DOHH2 (cell line): Measurements from ENCODE around the gene GGT1.

Source experiments
- H3F3A ChIP-seq: fragments of 200-600 bp; sonication (generic), shearing (Covaris generic); 2 replicates; pipeline ENCODE4 v1.6.0; 2016; ENCODE audit warnings: antibody characterized with exemption, mild to moderate bottlenecking; ENCODE audit not compliant: control insufficient read depth, insufficient read depth
- H3K27ac ChIP-seq: fragments of 200-600 bp; sonication (generic); 2 replicates; pipeline ENCODE4 v1.5.1; 2014; ENCODE audit warnings: low read depth, mild to moderate bottlenecking, low read length, moderate library complexity
- H3K27me3 ChIP-seq: fragments of 200-600 bp; sonication (generic); 2 replicates; pipeline ENCODE4 v1.6.1; 2014; ENCODE audit warnings: mild to moderate bottlenecking, low read length, mixed read lengths; ENCODE audit not compliant: control insufficient read depth
- H3K36me3 ChIP-seq: fragments of 200-600 bp; sonication (generic); 2 replicates; pipeline ENCODE4 v1.6.1; 2014; ENCODE audit warnings: mild to moderate bottlenecking, low read length, moderate library complexity, mixed read lengths; ENCODE audit not compliant: control insufficient read depth
- H3K4me1 ChIP-seq: fragments of 200-600 bp; sonication (generic); 2 replicates; pipeline ENCODE4 v1.6.1; 2014; ENCODE audit warnings: mild to moderate bottlenecking, low read length, mixed read lengths; ENCODE audit not compliant: control insufficient read depth
- H3K4me2 ChIP-seq: fragments of 200-600 bp; sonication (generic); 2 replicates; pipeline ENCODE4 v1.6.0; 2014; ENCODE audit warnings: mild to moderate bottlenecking, low read length, moderate library complexity
- H3K4me3 ChIP-seq: fragments of 200-600 bp; sonication (generic); 2 replicates; pipeline ENCODE4 v1.5.1; 2014; ENCODE audit warnings: mild to moderate bottlenecking, low read length, mixed read lengths
- H3K79me2 ChIP-seq: fragments of 200-600 bp; sonication (generic); 2 replicates; pipeline ENCODE4 v1.6.1; 2014; ENCODE audit warnings: mild to moderate bottlenecking, low read length, mixed read lengths; ENCODE audit not compliant: control insufficient read depth
- H3K9me2 ChIP-seq: fragments of 200-600 bp; sonication (generic); replicated peaks from 2 replicates; pipeline ENCODE4 v1.6.1; 2014; ENCODE audit warnings: mild to moderate bottlenecking, low read length, mixed read lengths; ENCODE audit not compliant: control insufficient read depth
- H3K9me3 ChIP-seq: fragments of 200-600 bp; sonication (generic); 2 replicates; pipeline ENCODE4 v1.6.1; 2014; ENCODE audit warnings: antibody characterized with exemption, low read length, mixed read lengths; ENCODE audit not compliant: control insufficient read depth, insufficient read depth
- H4K20me1 ChIP-seq: fragments of 200-600 bp; sonication (generic); 2 replicates; pipeline ENCODE4 v1.6.0; 2014; ENCODE audit warnings: low read depth, mild to moderate bottlenecking, antibody characterized with exemption, low read length, moderate library complexity; ENCODE audit not compliant: control insufficient read depth, insufficient read depth
- CTCF ChIP-seq: fragments of 200-600 bp; sonication (generic); IDR thresholded peaks from one replicate; pipeline ENCODE4 v1.5.1; 2014; ENCODE audit warnings: antibody characterized with exemption, mild to moderate bottlenecking, low read depth, low read length; ENCODE audit not compliant: poor library complexity, severe bottlenecking
- EZH2phosphoT487 ChIP-seq: fragments of 200-600 bp; sonication (generic); IDR thresholded peaks from 2 replicates; pipeline ENCODE4 v1.6.1; 2017; ENCODE audit warnings: borderline replicate concordance, mild to moderate bottlenecking, antibody characterized with exemption, low read length, moderate library complexity, mixed read lengths

The GGT1 gene

GRCh38 chr22:24582056-24582814, 20.8 kb upstream of the GGT1 start:
- no peaks in the 10 kb centered on the region for H3K27me3 ChIP-seq
- no peaks in the 10 kb centered on the region for H3K9me3 ChIP-seq
- H3K4me1 ChIP-seq = no peaks in the 10 kb centered on the region
- H3K36me3 ChIP-seq = no peaks in the 10 kb centered on the region
- no peaks in the 10 kb centered on the region for H3K9me2 ChIP-seq
- TF ChIP-seq CTCF (no peak), EZH2phosphoT487 (no peak)
- no peak overlapping the region for H3K4me3 ChIP-seq
- H3K79me2 ChIP-seq = no peaks in the 10 kb centered on the region
- H3K4me2 ChIP-seq = no peak overlapping the region
- H3F3A ChIP-seq = peaks cover 23% of the 10 kb centered on the region
- no peak overlapping the region for H3K27ac ChIP-seq
- H4K20me1 ChIP-seq = 0 out of 2 replicates have a peak, but pooled peaks cover 4% of the 10 kb centered on the region

GRCh38 chr22:24583221-24584165, 19.5 kb upstream of the GGT1 start:
- Histone ChIP-seq H3K79me2 (no peaks in the 10 kb centered on the region), H3K27me3 (no peaks in the 10 kb centered on the region), H4K20me1 (no peaks in the 10 kb centered on the region), H3K27ac (no peak overlapping the region), H3K9me2 (no peaks in the 10 kb centered on the region), H3K36me3 (no peaks in the 10 kb centered on the region), H3K4me2 (no peak overlapping the region), H3K9me3 (no peaks in the 10 kb centered on the region), H3K4me1 (no peaks in the 10 kb centered on the region), H3K4me3 (no peak overlapping the region), H3F3A (peaks cover 16% of the 10 kb centered on the region; the same call in 1 of the 2 replicates)
- TF ChIP-seq EZH2phosphoT487 (no peak), CTCF (no peak)

GRCh38 chr22:24584166-24584790, 18.7 kb upstream of the GGT1 start:
- Histone ChIP-seq H3K79me2 (no peaks in the 10 kb centered on the region), H3K4me1 (no peaks in the 10 kb centered on the region), H3K36me3 (no peaks in the 10 kb centered on the region), H3F3A (peaks cover 11% of the 10 kb centered on the region; the same call in 1 of the 2 replicates), H3K27me3 (no peaks in the 10 kb centered on the region), H3K9me2 (no peaks in the 10 kb centered on the region), H3K4me3 (no peak overlapping the region), H3K27ac (no peak overlapping the region), H3K4me2 (no peak overlapping the region), H4K20me1 (no peaks in the 10 kb centered on the region), H3K9me3 (no peaks in the 10 kb centered on the region)
- TF ChIP-seq EZH2phosphoT487 = no peak
